WTC11 (cell line): ENCODE data around the gene C9orf40.

Source experiments
- ELF4 ChIP-seq: sonication (generic); formaldehyde crosslinking; IDR thresholded peaks from 2 replicates; pipeline ENCODE4 v1.8.1; 2022; ENCODE audit warnings: low read depth, mild to moderate bottlenecking, moderate library complexity, missing genetic modification reagents
- GABPB1 ChIP-seq: sonication (generic); formaldehyde crosslinking; IDR thresholded peaks from 2 replicates; pipeline ENCODE4 v1.8.1; 2023; ENCODE audit warnings: mild to moderate bottlenecking, missing genetic modification reagents
- HMGXB4 ChIP-seq: sonication (generic); formaldehyde crosslinking; IDR thresholded peaks from 2 replicates; pipeline ENCODE4 v1.8.1; 2023; ENCODE audit warnings: mild to moderate bottlenecking, moderate library complexity, missing genetic modification reagents
- NFATC4 ChIP-seq: fragments of 250-450 bp; sonication (Bioruptor Pico); IDR thresholded peaks from 2 replicates; pipeline ENCODE4 v1.9.0; 2021; ENCODE audit warnings: mild to moderate bottlenecking
- NFE2L1 ChIP-seq: sonication (generic); formaldehyde crosslinking; IDR thresholded peaks from 2 replicates; pipeline ENCODE4 v1.8.1; 2023; ENCODE audit warnings: missing genetic modification reagents
- RELA ChIP-seq: sonication (generic); formaldehyde crosslinking; IDR thresholded peaks from 2 replicates; pipeline ENCODE4 v1.8.1; 2022; ENCODE audit warnings: missing genetic modification reagents, mild to moderate bottlenecking, borderline replicate concordance
- TP53 ChIP-seq: sonication (generic); formaldehyde crosslinking; IDR thresholded peaks from 2 replicates; pipeline ENCODE4 v1.8.1; 2023; ENCODE audit warnings: mild to moderate bottlenecking, missing genetic modification reagents
- ZBTB21 ChIP-seq: sonication (generic); formaldehyde crosslinking; IDR thresholded peaks from 2 replicates; pipeline ENCODE4 v1.8.1; 2023; ENCODE audit warnings: mild to moderate bottlenecking, missing genetic modification reagents, borderline replicate concordance
- ZNF263 ChIP-seq: sonication (generic); formaldehyde crosslinking; IDR thresholded peaks from 2 replicates; pipeline ENCODE4 v1.8.1; 2022; ENCODE audit warnings: low read depth, mild to moderate bottlenecking, moderate library complexity, missing genetic modification reagents
- ZSCAN18 ChIP-seq: fragments of 250-450 bp; sonication (Bioruptor Pico); IDR thresholded peaks from 2 replicates; pipeline ENCODE4 v2.1.2; 2022; ENCODE audit warnings: mild to moderate bottlenecking, moderate library complexity
- TF ChIP-seq, protein P1 (sequence below): fragments of 200-600 bp; IDR thresholded peaks from 2 replicates; pipeline ENCODE4 v1.8.0; 2022; ENCODE audit warnings: antibody characterized with exemption
- TF ChIP-seq, protein P2 (sequence below): sonication (generic); formaldehyde crosslinking; conservative IDR thresholded peaks from 2 replicates; pipeline ENCODE4 v1.8.1; 2023; ENCODE audit warnings: mild to moderate bottlenecking, low read depth, missing genetic modification reagents, moderate library complexity
- TF ChIP-seq, protein P3 (sequence below): sonication (generic); formaldehyde crosslinking; IDR thresholded peaks from 2 replicates; pipeline ENCODE4 v1.8.1; 2022; ENCODE audit warnings: low read depth, missing genetic modification reagents, borderline replicate concordance

DNA sequence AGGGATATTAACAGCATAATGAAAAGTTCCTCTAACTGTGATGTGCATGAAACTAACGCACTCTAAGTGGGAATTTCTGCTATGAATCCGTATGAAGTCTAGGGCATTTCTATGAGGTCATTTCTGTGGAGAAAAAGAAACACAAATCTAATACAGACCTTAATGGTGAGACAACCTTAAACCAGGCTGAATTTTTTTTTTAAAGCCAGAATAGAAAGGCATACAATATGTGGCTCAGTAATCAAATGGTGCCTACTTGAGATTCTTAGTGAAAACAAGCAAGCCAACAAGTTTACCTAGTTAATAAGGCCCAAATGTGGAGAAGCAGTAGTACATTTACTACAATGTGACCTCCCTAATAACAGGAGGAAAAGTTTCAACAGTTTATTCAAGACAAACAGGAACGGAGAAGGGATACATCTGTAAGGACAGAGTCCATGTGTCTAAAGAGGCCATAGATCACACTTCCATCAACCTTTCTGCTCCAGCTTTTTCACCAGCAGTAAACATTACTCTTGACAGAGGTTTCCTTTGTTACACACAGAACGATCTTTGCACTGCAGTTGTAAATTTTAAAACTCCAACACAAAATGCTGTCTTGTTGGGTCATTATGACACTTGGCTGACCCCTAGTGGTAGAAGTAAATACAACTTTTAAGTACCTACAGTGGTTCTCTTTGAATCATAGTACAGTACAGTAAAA is 49.2 kb upstream of the C9orf40 start:
- TF ChIP-seq, protein P1, sequence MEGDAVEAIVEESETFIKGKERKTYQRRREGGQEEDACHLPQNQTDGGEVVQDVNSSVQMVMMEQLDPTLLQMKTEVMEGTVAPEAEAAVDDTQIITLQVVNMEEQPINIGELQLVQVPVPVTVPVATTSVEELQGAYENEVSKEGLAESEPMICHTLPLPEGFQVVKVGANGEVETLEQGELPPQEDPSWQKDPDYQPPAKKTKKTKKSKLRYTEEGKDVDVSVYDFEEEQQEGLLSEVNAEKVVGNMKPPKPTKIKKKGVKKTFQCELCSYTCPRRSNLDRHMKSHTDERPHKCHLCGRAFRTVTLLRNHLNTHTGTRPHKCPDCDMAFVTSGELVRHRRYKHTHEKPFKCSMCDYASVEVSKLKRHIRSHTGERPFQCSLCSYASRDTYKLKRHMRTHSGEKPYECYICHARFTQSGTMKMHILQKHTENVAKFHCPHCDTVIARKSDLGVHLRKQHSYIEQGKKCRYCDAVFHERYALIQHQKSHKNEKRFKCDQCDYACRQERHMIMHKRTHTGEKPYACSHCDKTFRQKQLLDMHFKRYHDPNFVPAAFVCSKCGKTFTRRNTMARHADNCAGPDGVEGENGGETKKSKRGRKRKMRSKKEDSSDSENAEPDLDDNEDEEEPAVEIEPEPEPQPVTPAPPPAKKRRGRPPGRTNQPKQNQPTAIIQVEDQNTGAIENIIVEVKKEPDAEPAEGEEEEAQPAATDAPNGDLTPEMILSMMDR, result peak; percentile 63
- TF ChIP-seq, protein P2, sequence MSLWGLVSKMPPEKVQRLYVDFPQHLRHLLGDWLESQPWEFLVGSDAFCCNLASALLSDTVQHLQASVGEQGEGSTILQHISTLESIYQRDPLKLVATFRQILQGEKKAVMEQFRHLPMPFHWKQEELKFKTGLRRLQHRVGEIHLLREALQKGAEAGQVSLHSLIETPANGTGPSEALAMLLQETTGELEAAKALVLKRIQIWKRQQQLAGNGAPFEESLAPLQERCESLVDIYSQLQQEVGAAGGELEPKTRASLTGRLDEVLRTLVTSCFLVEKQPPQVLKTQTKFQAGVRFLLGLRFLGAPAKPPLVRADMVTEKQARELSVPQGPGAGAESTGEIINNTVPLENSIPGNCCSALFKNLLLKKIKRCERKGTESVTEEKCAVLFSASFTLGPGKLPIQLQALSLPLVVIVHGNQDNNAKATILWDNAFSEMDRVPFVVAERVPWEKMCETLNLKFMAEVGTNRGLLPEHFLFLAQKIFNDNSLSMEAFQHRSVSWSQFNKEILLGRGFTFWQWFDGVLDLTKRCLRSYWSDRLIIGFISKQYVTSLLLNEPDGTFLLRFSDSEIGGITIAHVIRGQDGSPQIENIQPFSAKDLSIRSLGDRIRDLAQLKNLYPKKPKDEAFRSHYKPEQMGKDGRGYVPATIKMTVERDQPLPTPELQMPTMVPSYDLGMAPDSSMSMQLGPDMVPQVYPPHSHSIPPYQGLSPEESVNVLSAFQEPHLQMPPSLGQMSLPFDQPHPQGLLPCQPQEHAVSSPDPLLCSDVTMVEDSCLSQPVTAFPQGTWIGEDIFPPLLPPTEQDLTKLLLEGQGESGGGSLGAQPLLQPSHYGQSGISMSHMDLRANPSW (CRISPR knock-in tag), result no peak
- no peak for TF ChIP-seq NFE2L1 (CRISPR knock-in tag)
- TF ChIP-seq GABPB1 (CRISPR knock-in tag), result peak; percentile 63
- no peak for TF ChIP-seq ZNF263 (CRISPR knock-in tag)
- no peak for TF ChIP-seq ZSCAN18 (CRISPR knock-in tag)
- TF ChIP-seq, protein P3, sequence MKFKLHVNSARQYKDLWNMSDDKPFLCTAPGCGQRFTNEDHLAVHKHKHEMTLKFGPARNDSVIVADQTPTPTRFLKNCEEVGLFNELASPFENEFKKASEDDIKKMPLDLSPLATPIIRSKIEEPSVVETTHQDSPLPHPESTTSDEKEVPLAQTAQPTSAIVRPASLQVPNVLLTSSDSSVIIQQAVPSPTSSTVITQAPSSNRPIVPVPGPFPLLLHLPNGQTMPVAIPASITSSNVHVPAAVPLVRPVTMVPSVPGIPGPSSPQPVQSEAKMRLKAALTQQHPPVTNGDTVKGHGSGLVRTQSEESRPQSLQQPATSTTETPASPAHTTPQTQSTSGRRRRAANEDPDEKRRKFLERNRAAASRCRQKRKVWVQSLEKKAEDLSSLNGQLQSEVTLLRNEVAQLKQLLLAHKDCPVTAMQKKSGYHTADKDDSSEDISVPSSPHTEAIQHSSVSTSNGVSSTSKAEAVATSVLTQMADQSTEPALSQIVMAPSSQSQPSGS, result no peak
- no peak for TF ChIP-seq RELA (CRISPR knock-in tag)
- no peak for TF ChIP-seq TP53
- no peak for TF ChIP-seq HMGXB4 (CRISPR knock-in tag)
- no peak for TF ChIP-seq ZBTB21 (CRISPR knock-in tag)
- no peak for TF ChIP-seq ELF4 (CRISPR knock-in tag)
- TF ChIP-seq NFATC4 (CRISPR knock-in tag), result no peak
